Measurements from ENCODE around the gene FARS2. TPM values are rescaled to one million over a fixed set of nuclear protein-coding genes. Genes with fewer than 3 reads are reported as not detected.

FARS2 gene
- total RNA-seq, 1 experiment from 2014 or later: 13.8 TPM

- Histone ChIP-seq H2AFZ (ENCODE audit: low read depth, low read length, poor library complexity, severe bottlenecking) (no peak overlapping the region), H3K4me3 (replicated peaks in 1 of 2; ENCODE audit: low read depth in 1 of 2, low read length in 2 of 2) (no peak overlapping the region), H4K20me1 (ENCODE audit: insufficient read depth) (no peaks in the 10 kb centered on the region), H3K9me2 (ENCODE audit: insufficient read depth) (no peaks in the 10 kb centered on the region), H3K4me1 (ENCODE audit: control insufficient read depth in 1 of 2, insufficient read depth in 2 of 2, low read length in 2 of 2) (no peaks in the 10 kb centered on the region), H3K9ac (ENCODE audit: low read length) (no peak overlapping the region), H3K4me2 (ENCODE audit: low read length) (no peak overlapping the region), H3K27me3 (ENCODE audit: insufficient read depth, low read length) (no peaks in the 10 kb centered on the region), H3K27ac (ENCODE audit: low read depth, low read length) (no peak overlapping the region), H3K36me3 (ENCODE audit: control insufficient read depth in 1 of 2, insufficient read depth in 2 of 2, low read length in 2 of 2) (no peaks in the 10 kb centered on the region), H3K79me2 (ENCODE audit: insufficient read depth, low read length) (no peaks in the 10 kb centered on the region), H3K9me3 (ENCODE audit: control insufficient read depth in 1 of 2, insufficient read depth in 1 of 2, low read depth in 1 of 2, low read length in 2 of 2) (no peaks in the 10 kb centered on the region)
- TF ChIP-seq MAX (IDR thresholded peaks at IDR 0.05): no peak
- no peak for TF ChIP-seq ZBTB33 (IDR thresholded peaks at IDR 0.05; ENCODE audit: extremely low read depth, insufficient replicate concordance, low read length)
- no peak for TF ChIP-seq SIN3A (IDR thresholded peaks at IDR 0.05; ENCODE audit: low read depth)
- TF ChIP-seq REST (IDR thresholded peaks at IDR 0.05; ENCODE audit: low read depth): no peak
- no peak for TF ChIP-seq EGR1 (IDR thresholded peaks at IDR 0.05; ENCODE audit: low read depth)
- no peak for TF ChIP-seq ZNF274 (IDR thresholded peaks at IDR 0.05; ENCODE audit: low read depth, low read length)
- POLR2A ChIA-PET: no interaction called here
- no TSS peak for BruUV-seq (replicated peaks)
- DNase-seq (ENCODE audit: low read depth, low spot score) (no peak), ATAC-seq (no peak)
- CTCF ChIA-PET: no interaction called here
- RAD21 ChIA-PET (ENCODE audit: low non-redundant PET in 1 of 2, low total read pairs in 2 of 2, uncharacterized antibody in 2 of 2, unreplicated experiment in 2 of 2): no interaction called here
- intact Hi-C loops (cut with micrococcal nuclease): no loop called here
These were observed 331.7 kb downstream of the FARS2 start for GRCh38 chr6:5592886-5593519.

All from HCT116 (cell line).